ENCODE results near the gene MEMO1. TPM values are rescaled to one million over a fixed set of nuclear protein-coding genes. Genes with fewer than 3 reads are reported as not detected.
A peak's percentile ranks its signal among the peaks of the same experiment; 100 is the strongest.

MEMO1 gene
- total and polyA plus RNA-seq, 12 donors, result 22.7 to 64.3 (median 42.3) TPM

GRCh38 chr2:32008805-32009515 is 1.8 kb downstream of the MEMO1 start:
- H3K4me1 ChIP-seq (replicated peaks in 1 of 2), result peaks cover 6 to 31% of the 10 kb centered on the region in 2 donors
- peak in 3 of 7 donors; percentile 6 to 22 (median 16) for DNase-seq
- intact Hi-C loops (cut with DNase I), result no loop called here
- TF ChIP-seq CTCF (IDR thresholded peaks at IDR 0.05) (no peak), POLR2A (IDR thresholded peaks at IDR 0.05) (no peak)
- no peaks in the 10 kb centered on the region for H3K27me3 ChIP-seq
- no peaks in the 10 kb centered on the region for H3K36me3 ChIP-seq (replicated peaks in 1 of 2)
- H3K9me3 ChIP-seq (replicated peaks in 1 of 3), result no peaks in the 10 kb centered on the region
- peak overlapping the region; percentile 20 to 92 (median 68) for H3K4me3 ChIP-seq
- H3K27ac ChIP-seq, result peak overlapping the region in 4 of 5 donors; percentile 66 to 98 (median 81)
- WGBS, 4 donors, result 0 to 3% (median 1%) methylated on average over 6 to 10 of the region's 10 CpGs

GRCh38 chr2:32007121-32007391 is 3.8 kb downstream of the MEMO1 start:
- no peak for TF ChIP-seq CTCF (IDR thresholded peaks at IDR 0.05)
- TF ChIP-seq POLR2A (IDR thresholded peaks at IDR 0.05), result no peak
- intact Hi-C loops (cut with DNase I), result no loop called here
- H3K4me1 ChIP-seq (replicated peaks in 1 of 2), result peaks cover 6 to 31% of the 10 kb centered on the region in 2 donors

GRCh38 chr2:32005371-32005976 is 5.3 kb downstream of the MEMO1 start:
- DNase-seq, result no peak
- Histone ChIP-seq H3K4me1 (replicated peaks in 1 of 2) (peaks cover 6 to 31% of the 10 kb centered on the region in 2 donors), H3K9me3 (replicated peaks in 1 of 3) (no peaks in the 10 kb centered on the region), H3K27me3 (no peaks in the 10 kb centered on the region), H3K4me3 (no peak overlapping the region), H3K27ac (no peak overlapping the region), H3K36me3 (replicated peaks in 1 of 2) (no peaks in the 10 kb centered on the region)
- WGBS, 4 donors, result 95 to 98% (median 97%) methylated on average over 2 of the region's 2 CpGs
- intact Hi-C loops (cut with DNase I), result no loop called here
- no peak for TF ChIP-seq CTCF (IDR thresholded peaks at IDR 0.05)
- no peak for TF ChIP-seq POLR2A (IDR thresholded peaks at IDR 0.05)

More at GRCh38 chr2:32007121-32007391, 3.8 kb downstream of the MEMO1 start:
- no peaks in the 10 kb centered on the region for H3K27me3 ChIP-seq
- H3K36me3 ChIP-seq (replicated peaks in 1 of 2), result no peaks in the 10 kb centered on the region
- H3K4me3 ChIP-seq, result no peak overlapping the region
- no peaks in the 10 kb centered on the region for H3K9me3 ChIP-seq (replicated peaks in 1 of 3)
- no peak for DNase-seq
- no peak overlapping the region for H3K27ac ChIP-seq

GRCh38 chr2:32003791-32004190 is 7.0 kb downstream of the MEMO1 start:
- H3K27me3 ChIP-seq, result no peaks in the 10 kb centered on the region
- intact Hi-C loops (cut with DNase I), result no loop called here
- H3K9me3 ChIP-seq (replicated peaks in 1 of 3), result no peaks in the 10 kb centered on the region
- no peak overlapping the region for H3K4me3 ChIP-seq
- H3K4me1 ChIP-seq (replicated peaks in 1 of 2), result peaks cover 6 to 27% of the 10 kb centered on the region in 2 donors
- no peak for TF ChIP-seq CTCF (IDR thresholded peaks at IDR 0.05)
- TF ChIP-seq POLR2A (IDR thresholded peaks at IDR 0.05), result no peak
- no peak for DNase-seq
- H3K36me3 ChIP-seq (replicated peaks in 1 of 2), result no peaks in the 10 kb centered on the region
- 92 to 100% (median 96%) methylated on average over 2 of the region's 2 CpGs for WGBS, 4 donors
- no peak overlapping the region for H3K27ac ChIP-seq
